DND-41 (cell line): ENCODE data around the gene KDM8.

ENCODE experiments used
- ATAC-seq: fragments of 200-7000 bp; cut with Tn5 transposase; 3 replicates; pipeline ENCODE4 v1.9.1; 2021; ENCODE audit warnings: low read depth; ENCODE audit not compliant: insufficient read depth
- DNase-seq: peaks from one replicate; pipeline ENCODE4 v3.0.0-alpha.2; 2020
- H2AFZ ChIP-seq: 2 replicates; pipeline ENCODE4 v1.6.0; 2012; ENCODE audit warnings: low read depth, low read length
- H3K27ac ChIP-seq: 2 replicates; pipeline ENCODE4 v1.5.1; 2012; ENCODE audit warnings: low read length, inconsistent platforms
- H3K27me3 ChIP-seq: fragments of 200-600 bp; sonication (generic); 2 replicates; pipeline ENCODE4 v1.6.0; 2012; ENCODE audit warnings: low read length, mild to moderate bottlenecking, inconsistent platforms; ENCODE audit not compliant: insufficient read depth, poor library complexity
- H3K36me3 ChIP-seq: 2 replicates; pipeline ENCODE4 v1.5.1; 2012; ENCODE audit warnings: low read length, inconsistent platforms; ENCODE audit not compliant: insufficient read depth
- H3K4me1 ChIP-seq: 2 replicates; pipeline ENCODE4 v1.5.1; 2012; ENCODE audit warnings: mild to moderate bottlenecking, low read length; ENCODE audit not compliant: insufficient read depth
- H3K4me2 ChIP-seq: 2 replicates; pipeline ENCODE4 v1.6.0; 2012; ENCODE audit warnings: mild to moderate bottlenecking, moderate library complexity, low read length, inconsistent platforms; ENCODE audit not compliant: insufficient read depth
- H3K4me3 ChIP-seq, 2 experiments: fragments of 200-600 bp in 1 of 2; shearing (Covaris generic) in 1 of 2; 2 replicates each; pipeline ENCODE4 v1.5.1; 2012 to 2016; ENCODE audit warnings: inconsistent platforms in 2 of 2, low read length in 2 of 2, mild to moderate bottlenecking in 2 of 2, low read depth in 1 of 2, moderate library complexity in 1 of 2
- H3K79me2 ChIP-seq: 2 replicates; pipeline ENCODE4 v1.6.0; 2012; ENCODE audit warnings: low read length, inconsistent platforms; ENCODE audit not compliant: insufficient read depth
- H3K9ac ChIP-seq: 2 replicates; pipeline ENCODE4 v1.6.0; 2012; ENCODE audit warnings: low read depth, mild to moderate bottlenecking, inconsistent platforms, low read length, moderate library complexity
- H3K9me3 ChIP-seq: 2 replicates; pipeline ENCODE4 v1.5.1; 2012; ENCODE audit warnings: low read length, moderate library complexity, mild to moderate bottlenecking, inconsistent platforms; ENCODE audit not compliant: insufficient read depth, severe bottlenecking
- H4K20me1 ChIP-seq: 2 replicates; pipeline ENCODE4 v1.6.0; 2012; ENCODE audit warnings: low read length; ENCODE audit not compliant: insufficient read depth
- CTCF ChIP-seq: IDR thresholded peaks from 2 replicates; pipeline ENCODE4 v1.5.1; 2012; ENCODE audit warnings: borderline replicate concordance, low read length, moderate library complexity, mild to moderate bottlenecking; ENCODE audit not compliant: poor library complexity, severe bottlenecking; ENCODE audit errors: extremely low read depth
- EZH2 ChIP-seq: IDR thresholded peaks from 3 replicates; pipeline ENCODE4 v1.6.1; 2012; ENCODE audit warnings: borderline replicate concordance, low read depth, mild to moderate bottlenecking, moderate library complexity, low read length, inconsistent platforms; ENCODE audit not compliant: severe bottlenecking

KDM8 gene

DNA sequence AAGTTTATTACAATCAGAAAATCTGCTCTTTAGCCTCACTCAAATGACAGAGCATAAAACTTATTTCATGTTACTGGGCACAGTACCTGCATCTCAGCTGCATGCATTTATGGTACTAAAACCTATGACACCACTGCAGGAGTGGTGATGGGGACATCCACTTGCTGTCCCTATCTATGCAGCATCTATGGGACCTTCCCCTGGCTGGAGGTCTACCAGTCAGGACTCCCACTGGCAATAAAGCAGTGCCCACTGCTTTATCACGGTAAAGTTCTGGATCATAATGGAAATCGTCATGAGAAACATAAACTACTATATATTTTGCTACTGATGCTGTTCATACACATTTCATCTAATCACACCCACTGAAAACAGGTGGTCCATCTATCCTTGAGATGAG, 39.1 kb downstream of the KDM8 start:
- peaks cover 56% of the 10 kb centered on the region for H3K79me2 ChIP-seq
- H3K4me2 ChIP-seq = no peak overlapping the region
- peaks cover 14% of the 10 kb centered on the region for H3K4me1 ChIP-seq
- DNase-seq = no peak
- no peak for ATAC-seq
- H3K27ac ChIP-seq = peak overlapping the region; percentile 41
- TF ChIP-seq CTCF (no peak), EZH2 (no peak)
- H2AFZ ChIP-seq = no peak overlapping the region
- no peaks in the 10 kb centered on the region for H4K20me1 ChIP-seq
- no peaks in the 10 kb centered on the region for H3K27me3 ChIP-seq
- no peak overlapping the region for H3K9ac ChIP-seq
- H3K4me3 ChIP-seq = no peak overlapping the region
- H3K9me3 ChIP-seq = no peaks in the 10 kb centered on the region
- H3K36me3 ChIP-seq = peaks cover 26% of the 10 kb centered on the region

DNA sequence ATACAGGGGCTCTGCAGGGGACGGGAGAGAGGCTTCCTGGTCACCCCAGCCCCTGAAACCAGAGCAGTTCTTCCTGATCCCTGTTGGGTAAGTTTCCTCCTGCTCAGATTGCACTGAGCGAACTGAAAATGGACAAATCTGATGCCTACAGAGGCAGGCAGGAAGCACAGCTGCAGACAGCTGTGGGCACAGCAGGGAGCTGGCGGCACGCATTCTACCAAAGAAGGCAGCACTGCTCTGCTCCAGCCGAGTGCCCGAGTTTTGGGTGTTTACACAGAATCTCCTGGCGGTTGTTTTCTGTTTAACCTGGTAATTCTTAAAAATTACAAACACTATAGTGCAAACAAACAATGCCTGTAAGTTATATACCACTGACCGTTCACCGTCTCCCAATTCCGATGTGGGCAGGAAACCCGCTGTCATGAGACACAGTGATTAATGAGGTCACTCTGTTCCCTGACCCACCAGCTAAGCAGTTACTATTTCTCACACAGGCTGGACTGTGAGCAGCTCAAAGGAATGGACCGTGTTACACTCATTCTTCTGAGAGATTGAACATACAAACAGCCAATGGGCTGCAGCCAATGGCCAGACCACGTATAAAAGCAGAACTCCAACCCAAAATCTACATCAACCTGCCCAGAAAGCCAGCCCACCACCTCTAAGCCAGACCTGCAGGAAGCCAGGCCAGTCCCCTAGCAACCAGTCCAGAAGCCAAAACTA, 39.7 kb downstream of the KDM8 start:
- Histone ChIP-seq H3K4me3 (no peak overlapping the region), H3K4me2 (no peak overlapping the region), H2AFZ (no peak overlapping the region), H3K79me2 (peaks cover 58% of the 10 kb centered on the region), H3K27me3 (no peaks in the 10 kb centered on the region), H3K4me1 (peaks cover 8% of the 10 kb centered on the region), H3K36me3 (peaks cover 26% of the 10 kb centered on the region), H3K9ac (no peak overlapping the region), H3K9me3 (no peaks in the 10 kb centered on the region), H4K20me1 (no peaks in the 10 kb centered on the region), H3K27ac (peak overlapping the region; percentile 41)
- TF ChIP-seq CTCF (no peak), EZH2 (no peak)
- DNase-seq = peak; percentile 52
- ATAC-seq = peak; percentile 84

- H3K4me1 ChIP-seq = no peaks in the 10 kb centered on the region
- H3K4me3 ChIP-seq = no peak overlapping the region
- no peak overlapping the region for H3K9ac ChIP-seq
- peaks cover 55% of the 10 kb centered on the region for H3K79me2 ChIP-seq
- no peak overlapping the region for H3K4me2 ChIP-seq
- ATAC-seq (no peak), DNase-seq (no peak)
- no peaks in the 10 kb centered on the region for H3K27me3 ChIP-seq
- H2AFZ ChIP-seq = no peak overlapping the region
- peaks cover 26% of the 10 kb centered on the region for H3K36me3 ChIP-seq
- no peaks in the 10 kb centered on the region for H3K9me3 ChIP-seq
- H4K20me1 ChIP-seq = no peaks in the 10 kb centered on the region
- no peak for TF ChIP-seq EZH2
- no peak for TF ChIP-seq CTCF
- peak overlapping the region; percentile 53; the same call in 1 of the 2 replicates for H3K27ac ChIP-seq
Measured at GRCh38 chr16:27243725-27244362, 40.5 kb downstream of the KDM8 start.
